Omental fat pad (tissue), 4 donors: Measurements from ENCODE around the gene FLOT1. TPM values are rescaled to one million over a fixed set of nuclear protein-coding genes. Genes with fewer than 3 reads are reported as not detected.

ENCODE experiments used
- ATAC-seq: fragments of 150-250 bp; one replicate; pipeline ENCODE4 v1.9.1; 2016; ENCODE audit warnings: mild to moderate bottlenecking, moderate library complexity; ENCODE audit not compliant: low FRiP score
- DNase-seq: peaks from one replicate; pipeline ENCODE4 v3.0.0-alpha.2; 2019; ENCODE audit warnings: low spot score
- CTCF ChIP-seq, 3 donors: fragments of 450-650 bp; IDR thresholded peaks; one replicate each; pipeline ENCODE4 v1.5.1; 2016 to 2017; ENCODE audit warnings: antibody characterized with exemption in 3 of 3, mild to moderate bottlenecking in 3 of 3, moderate library complexity in 2 of 3
- total RNA-seq, 4 donors: library from RNA; depleted of rRNA; stranded (reverse); fragments of >200 nt; gene quantifications; one replicate each; pipeline ENCODE4 v1.1.0, GENCODE V29; 2016

The FLOT1 gene
- total RNA-seq, 4 donors from 2014 or later = 90.2 to 156 (median 142) TPM

GRCh38 chr6:30685157-30686008 is 57.1 kb downstream of the FLOT1 start:
- DNase-seq (no peak), ATAC-seq (no peak)
- TF ChIP-seq CTCF (IDR thresholded peaks at IDR 0.05) = no peak

GRCh38 chr6:30684386-30685156 is 57.9 kb downstream of the FLOT1 start:
- TF ChIP-seq CTCF (IDR thresholded peaks at IDR 0.05) = no peak
- DNase-seq = no peak
- no peak for ATAC-seq

GRCh38 chr6:30683980-30684338 is 58.5 kb downstream of the FLOT1 start:
- TF ChIP-seq CTCF (IDR thresholded peaks at IDR 0.05) = no peak
- DNase-seq (no peak), ATAC-seq (no peak)

GRCh38 chr6:30683183-30683979 is 59.1 kb downstream of the FLOT1 start:
- no peak for TF ChIP-seq CTCF (IDR thresholded peaks at IDR 0.05)
- ATAC-seq (no peak), DNase-seq (no peak)

GRCh38 chr6:30682143-30683117 is 60.1 kb downstream of the FLOT1 start:
- ATAC-seq (peak; percentile 82), DNase-seq (peak; percentile 60)
- TF ChIP-seq CTCF (IDR thresholded peaks at IDR 0.05) = no peak

GRCh38 chr6:30681766-30682142 is 60.7 kb downstream of the FLOT1 start:
- TF ChIP-seq CTCF (IDR thresholded peaks at IDR 0.05) = no peak
- DNase-seq (no peak), ATAC-seq (no peak)
